Ishikawa (cell line): ENCODE measurements around the gene MTHFD1L.

Experiments
- CEBPB ChIP-seq: IDR thresholded peaks from 2 replicates; pipeline ENCODE4 v1.6.1; 2012
- CREB1 ChIP-seq: IDR thresholded peaks from 2 replicates; pipeline ENCODE4 v1.6.1; 2012; ENCODE audit warnings: low read depth
- EGR1 ChIP-seq: IDR thresholded peaks from 2 replicates; pipeline ENCODE4 v1.6.1; 2012
- EP300 ChIP-seq: IDR thresholded peaks from 2 replicates; pipeline ENCODE4 v1.6.1; 2012; ENCODE audit warnings: borderline replicate concordance
- FOXM1 ChIP-seq: IDR thresholded peaks from 2 replicates; pipeline ENCODE4 v1.6.1; 2012; ENCODE audit warnings: low read depth, borderline replicate concordance
- NFIC ChIP-seq: IDR thresholded peaks from 2 replicates; pipeline ENCODE4 v1.6.1; 2012
- RAD21 ChIP-seq: IDR thresholded peaks from 2 replicates; pipeline ENCODE4 v1.6.1; 2012; ENCODE audit warnings: low read depth
- REST ChIP-seq: IDR thresholded peaks from 2 replicates; pipeline ENCODE4 v1.6.1; 2012; ENCODE audit warnings: low read depth, mild to moderate bottlenecking
- TAF1 ChIP-seq: IDR thresholded peaks from 2 replicates; pipeline ENCODE4 v1.6.1; 2012; ENCODE audit warnings: low read depth, mild to moderate bottlenecking
- TCF12 ChIP-seq: IDR thresholded peaks from 2 replicates; pipeline ENCODE4 v1.6.1; 2012; ENCODE audit warnings: low read depth
- TEAD4 ChIP-seq: IDR thresholded peaks from 2 replicates; pipeline ENCODE4 v1.6.1; 2012
- YY1 ChIP-seq: IDR thresholded peaks from 2 replicates; pipeline ENCODE4 v1.6.1; 2012; ENCODE audit warnings: low read depth
- ZBTB7A ChIP-seq: IDR thresholded peaks from 2 replicates; pipeline ENCODE4 v1.6.1; 2012; ENCODE audit warnings: low read depth
- TF ChIP-seq, protein P1 (sequence below): IDR thresholded peaks from 2 replicates; pipeline ENCODE4 v1.6.1; 2012
- TF ChIP-seq, protein P2 (sequence below): IDR thresholded peaks from 2 replicates; pipeline ENCODE4 v1.6.1; 2012

MTHFD1L gene

DNA sequence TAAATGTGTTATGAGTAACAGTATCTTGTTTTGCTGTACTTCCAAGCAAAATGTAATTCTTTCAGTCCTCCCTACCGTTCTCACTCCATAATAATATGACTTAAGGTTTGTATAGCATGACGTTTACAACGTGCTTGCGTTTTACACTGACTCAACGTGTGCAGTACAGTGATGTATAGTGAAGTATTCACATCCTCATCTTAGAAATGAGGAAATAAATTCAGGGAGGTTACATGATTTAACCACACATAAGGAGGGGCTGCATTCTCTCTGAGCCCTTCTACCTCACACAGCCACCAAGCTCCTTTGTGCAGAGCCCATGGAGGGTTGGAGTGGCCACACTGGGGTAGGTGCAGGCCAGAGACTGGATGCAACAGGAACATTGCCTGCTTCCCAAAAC lies 164.5 kb downstream of the MTHFD1L start:
- TF ChIP-seq TEAD4 (no peak), NFIC (no peak), ZBTB7A (no peak), FOXM1 (no peak), EP300 (no peak), TCF12 (no peak), REST (no peak), RAD21 (no peak), CREB1 (no peak), EGR1 (no peak), YY1 (no peak)
- TF ChIP-seq, protein P1, sequence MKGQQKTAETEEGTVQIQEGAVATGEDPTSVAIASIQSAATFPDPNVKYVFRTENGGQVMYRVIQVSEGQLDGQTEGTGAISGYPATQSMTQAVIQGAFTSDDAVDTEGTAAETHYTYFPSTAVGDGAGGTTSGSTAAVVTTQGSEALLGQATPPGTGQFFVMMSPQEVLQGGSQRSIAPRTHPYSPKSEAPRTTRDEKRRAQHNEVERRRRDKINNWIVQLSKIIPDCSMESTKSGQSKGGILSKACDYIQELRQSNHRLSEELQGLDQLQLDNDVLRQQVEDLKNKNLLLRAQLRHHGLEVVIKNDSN, result no peak
- TF ChIP-seq, protein P2, sequence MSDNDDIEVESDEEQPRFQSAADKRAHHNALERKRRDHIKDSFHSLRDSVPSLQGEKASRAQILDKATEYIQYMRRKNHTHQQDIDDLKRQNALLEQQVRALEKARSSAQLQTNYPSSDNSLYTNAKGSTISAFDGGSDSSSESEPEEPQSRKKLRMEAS, result no peak

DNA sequence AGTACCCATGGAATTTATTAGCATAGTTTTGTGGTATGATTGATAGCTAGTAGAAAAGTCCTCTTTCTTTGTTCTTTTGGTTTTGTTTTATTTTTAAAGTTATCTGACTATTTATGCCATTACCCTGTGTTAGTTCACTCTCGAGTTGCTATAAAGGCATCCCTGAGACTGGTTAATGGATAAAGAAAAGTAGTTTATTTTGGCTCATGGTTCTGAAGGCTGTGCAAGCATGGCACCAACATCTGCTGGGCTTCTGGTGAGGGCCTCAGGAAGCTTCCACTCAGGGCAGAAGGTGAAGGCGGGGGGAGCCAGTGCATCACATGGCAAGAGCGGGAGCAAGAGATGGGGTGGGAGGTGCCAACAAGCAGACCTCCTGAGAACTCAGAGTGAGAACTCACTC lies 166.5 kb downstream of the MTHFD1L start:
- no peak for TF ChIP-seq ZBTB7A
- no peak for TF ChIP-seq TEAD4
- TF ChIP-seq RAD21, result no peak
- TF ChIP-seq, protein P1, result no peak
- TF ChIP-seq, protein P2, result no peak

DNA sequence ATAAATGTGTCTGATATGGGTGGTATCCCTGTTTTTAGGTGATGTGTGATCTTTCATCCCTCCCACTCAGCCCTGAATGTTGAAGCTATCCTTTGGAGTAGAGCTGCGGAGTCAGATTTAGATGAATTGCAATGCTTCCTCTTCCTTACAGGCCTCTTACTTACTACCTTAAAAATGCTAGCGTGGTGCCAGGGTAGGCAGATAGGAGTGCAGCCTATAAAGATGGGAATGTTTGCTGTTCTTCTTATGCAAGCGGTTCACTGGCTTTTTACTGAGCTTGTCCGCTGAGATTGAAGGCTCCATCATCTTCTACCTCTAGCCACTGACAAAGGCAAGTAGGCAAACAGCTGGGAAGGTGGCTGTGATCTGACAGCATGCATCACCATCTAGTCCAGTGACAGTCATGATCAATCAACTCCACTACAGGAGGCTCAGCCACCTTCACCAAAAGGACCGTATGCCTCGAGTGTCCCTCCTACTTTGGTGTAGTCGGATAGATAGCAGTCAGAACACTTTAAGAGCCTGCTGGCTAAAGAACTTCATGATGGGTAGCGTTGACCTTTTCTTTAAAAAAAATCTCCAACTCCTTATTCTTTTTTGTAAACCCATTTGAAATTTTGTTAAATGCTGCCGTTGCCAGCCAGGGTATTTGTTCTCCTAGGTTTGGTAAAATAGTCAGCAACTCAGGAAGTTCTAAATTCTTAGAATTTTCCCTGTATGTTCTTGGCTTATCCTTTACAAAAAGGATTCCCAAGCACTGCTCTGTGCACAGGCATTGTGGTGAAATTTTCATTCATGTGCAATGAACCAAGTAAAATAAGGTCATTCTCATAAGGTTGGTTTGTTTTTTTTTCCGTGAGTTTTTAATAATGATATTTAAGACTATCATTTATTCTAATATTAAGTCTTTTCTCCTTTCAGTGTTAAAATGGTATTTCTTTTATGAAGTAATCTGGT lies 169.6 kb downstream of the MTHFD1L start:
- no peak for TF ChIP-seq FOXM1
- TF ChIP-seq TAF1, result no peak
- TF ChIP-seq, protein P2, result no peak
- TF ChIP-seq, protein P1, result no peak
- TF ChIP-seq CREB1, result no peak

- TF ChIP-seq EP300 (peak; percentile 75; the same call in 1 of the 2 replicates), TEAD4 (peak; percentile 51), TCF12 (peak; percentile 52; the same call in 1 of the 2 replicates), FOXM1 (peak; percentile 59; the same call in 1 of the 2 replicates)
- TF ChIP-seq, protein P2, result peak; percentile 31; the same call in 1 of the 2 replicates
- TF ChIP-seq, protein P1, result 0 out of 2 replicates have a peak, but pooled peaks have one; percentile 23
Measured at GRCh38 chr6:151036211-151036721, 170.8 kb downstream of the MTHFD1L start.

GRCh38 chr6:151036869-151037680 lies 171.6 kb downstream of the MTHFD1L start:
- TF ChIP-seq YY1, result no peak
- no peak for TF ChIP-seq TAF1
- no peak for TF ChIP-seq CREB1
- TF ChIP-seq EGR1, result no peak
- no peak for TF ChIP-seq TEAD4
- no peak for TF ChIP-seq NFIC
- TF ChIP-seq ZBTB7A, result no peak
- no peak for TF ChIP-seq TCF12
- TF ChIP-seq FOXM1, result no peak
- TF ChIP-seq, protein P2, result no peak
- TF ChIP-seq EP300, result no peak
- no peak for TF ChIP-seq CEBPB
